Measurements from ENCODE around the gene SGTA.

DNA sequence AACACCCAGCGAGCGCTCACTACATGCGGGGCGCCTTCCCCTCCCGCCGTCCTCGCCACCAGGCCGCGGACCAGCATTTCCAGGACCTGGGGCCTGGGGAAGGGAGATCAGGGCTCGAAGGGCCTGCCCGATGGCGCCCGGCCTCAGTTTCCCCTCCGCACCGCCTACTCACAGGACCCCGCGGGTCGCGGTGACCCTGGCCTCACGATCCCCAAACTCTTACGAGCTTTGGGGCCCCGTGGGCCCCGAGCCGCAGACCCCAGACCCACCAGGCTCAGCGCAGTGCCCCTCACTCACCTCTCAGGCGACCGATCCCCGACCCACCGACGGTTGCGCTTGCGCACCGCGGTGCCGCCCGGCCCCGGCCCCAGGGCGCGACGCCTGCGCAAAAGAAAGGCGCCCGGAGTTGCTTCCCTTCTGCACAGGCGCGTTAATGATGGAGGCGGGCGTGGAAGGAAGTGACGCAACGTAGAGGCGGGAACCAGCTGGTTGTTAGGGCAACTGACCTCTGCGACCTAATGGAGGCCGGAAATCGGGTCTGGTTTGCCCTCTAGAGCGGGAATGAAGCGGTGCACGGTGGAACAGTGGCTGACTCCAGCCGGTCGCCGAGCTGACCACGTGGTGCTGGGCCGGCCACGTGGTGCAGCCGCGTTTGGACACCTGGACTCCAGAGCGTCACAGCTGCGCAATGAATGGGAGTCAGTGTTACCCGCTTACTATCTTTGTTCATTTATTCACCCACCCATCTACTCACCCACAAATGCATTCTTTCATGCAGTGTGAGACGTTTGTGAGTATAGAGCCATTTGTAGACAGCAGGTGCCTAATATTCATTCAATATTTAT lies at the start of gene SGTA:
- TF ChIP-seq, protein P1, sequence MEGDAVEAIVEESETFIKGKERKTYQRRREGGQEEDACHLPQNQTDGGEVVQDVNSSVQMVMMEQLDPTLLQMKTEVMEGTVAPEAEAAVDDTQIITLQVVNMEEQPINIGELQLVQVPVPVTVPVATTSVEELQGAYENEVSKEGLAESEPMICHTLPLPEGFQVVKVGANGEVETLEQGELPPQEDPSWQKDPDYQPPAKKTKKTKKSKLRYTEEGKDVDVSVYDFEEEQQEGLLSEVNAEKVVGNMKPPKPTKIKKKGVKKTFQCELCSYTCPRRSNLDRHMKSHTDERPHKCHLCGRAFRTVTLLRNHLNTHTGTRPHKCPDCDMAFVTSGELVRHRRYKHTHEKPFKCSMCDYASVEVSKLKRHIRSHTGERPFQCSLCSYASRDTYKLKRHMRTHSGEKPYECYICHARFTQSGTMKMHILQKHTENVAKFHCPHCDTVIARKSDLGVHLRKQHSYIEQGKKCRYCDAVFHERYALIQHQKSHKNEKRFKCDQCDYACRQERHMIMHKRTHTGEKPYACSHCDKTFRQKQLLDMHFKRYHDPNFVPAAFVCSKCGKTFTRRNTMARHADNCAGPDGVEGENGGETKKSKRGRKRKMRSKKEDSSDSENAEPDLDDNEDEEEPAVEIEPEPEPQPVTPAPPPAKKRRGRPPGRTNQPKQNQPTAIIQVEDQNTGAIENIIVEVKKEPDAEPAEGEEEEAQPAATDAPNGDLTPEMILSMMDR (IDR thresholded peaks at IDR 0.05; ENCODE audit: low read length) = peak; percentile 38
- no peak for TF ChIP-seq EZH2 (IDR thresholded peaks at IDR 0.05; ENCODE audit: borderline replicate concordance, low read length)

Data from OCI-LY1 (cell line).